ENCODE data around the gene OPTC. TPM values are rescaled to one million over a fixed set of nuclear protein-coding genes. Genes with fewer than 3 reads are reported as not detected.

Gene OPTC
- total and polyA plus RNA-seq, 2 of the 13 experiments (the other 11 are each of a cell fraction or from before 2014, with no cell fraction given), result not detected

DNA sequence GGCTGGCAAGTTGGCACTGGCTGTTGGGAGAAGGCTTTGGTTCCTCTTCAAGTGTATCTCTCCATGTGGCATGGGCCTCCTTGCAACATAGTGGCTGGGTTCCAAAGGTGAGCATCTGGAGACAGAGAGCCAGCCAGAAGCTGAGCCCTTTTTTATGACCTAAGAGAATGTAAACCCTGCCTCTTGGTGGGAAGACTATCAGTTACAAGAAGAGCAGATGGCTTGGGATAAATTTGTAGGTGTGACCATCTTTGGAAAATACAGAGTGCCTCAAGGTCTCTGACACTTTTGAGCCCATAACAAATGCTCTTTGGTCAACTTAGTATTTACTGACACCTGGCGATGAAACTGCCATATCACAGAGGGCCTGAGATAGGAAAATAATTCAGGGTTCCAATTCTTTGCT is 49.8 kb upstream of the OPTC start:
- FAIRE-seq (no peak), DNase-seq (ENCODE audit: low spot score) (no peak), ATAC-seq (no peak)
- intact Hi-C loops (cut with micrococcal nuclease; ENCODE audit: unreplicated experiment) (loop anchor here (1.0 kb wide), 1 partner anchor 102 kb away; no protein-coding TSS in a partner anchor), in situ Hi-C loops (cut with HindIII; ENCODE audit: extremely low pct_ligation_motif_present, low pct_unique_long_range_greater_than_20kb) (loop anchor here (5.0 kb wide), 1 partner anchor 102 kb away; no protein-coding TSS in a partner anchor)
- H3K4me2 ChIP-seq (ENCODE audit: low read depth, low read length), result no peak overlapping the region
- peak; percentile 47 for TF ChIP-seq STAG1 (CRISPR knock-in tag; IDR thresholded peaks at IDR 0.05)
- no peak for TF ChIP-seq HIVEP1 (CRISPR knock-in tag; IDR thresholded peaks at IDR 0.05)
- TF ChIP-seq, protein P1, sequence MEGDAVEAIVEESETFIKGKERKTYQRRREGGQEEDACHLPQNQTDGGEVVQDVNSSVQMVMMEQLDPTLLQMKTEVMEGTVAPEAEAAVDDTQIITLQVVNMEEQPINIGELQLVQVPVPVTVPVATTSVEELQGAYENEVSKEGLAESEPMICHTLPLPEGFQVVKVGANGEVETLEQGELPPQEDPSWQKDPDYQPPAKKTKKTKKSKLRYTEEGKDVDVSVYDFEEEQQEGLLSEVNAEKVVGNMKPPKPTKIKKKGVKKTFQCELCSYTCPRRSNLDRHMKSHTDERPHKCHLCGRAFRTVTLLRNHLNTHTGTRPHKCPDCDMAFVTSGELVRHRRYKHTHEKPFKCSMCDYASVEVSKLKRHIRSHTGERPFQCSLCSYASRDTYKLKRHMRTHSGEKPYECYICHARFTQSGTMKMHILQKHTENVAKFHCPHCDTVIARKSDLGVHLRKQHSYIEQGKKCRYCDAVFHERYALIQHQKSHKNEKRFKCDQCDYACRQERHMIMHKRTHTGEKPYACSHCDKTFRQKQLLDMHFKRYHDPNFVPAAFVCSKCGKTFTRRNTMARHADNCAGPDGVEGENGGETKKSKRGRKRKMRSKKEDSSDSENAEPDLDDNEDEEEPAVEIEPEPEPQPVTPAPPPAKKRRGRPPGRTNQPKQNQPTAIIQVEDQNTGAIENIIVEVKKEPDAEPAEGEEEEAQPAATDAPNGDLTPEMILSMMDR (CRISPR knock-in tag; IDR thresholded peaks at IDR 0.05), result peak; percentile 40
- no peak overlapping the region for H3K27ac ChIP-seq (ENCODE audit: extremely low read length, insufficient read depth, low read length)
- no peak overlapping the region for H2AFZ ChIP-seq (ENCODE audit: low read length)
- H3K4me1 ChIP-seq (ENCODE audit: insufficient read depth, low read length), result no peaks in the 10 kb centered on the region
- H4K20me1 ChIP-seq (ENCODE audit: insufficient read depth, low read length), result no peaks in the 10 kb centered on the region
- no peaks in the 10 kb centered on the region for H3K36me3 ChIP-seq (replicated peaks in 1 of 2; ENCODE audit: control insufficient read depth in 1 of 2, insufficient read depth in 2 of 2, low read length in 2 of 2)
- H3K9ac ChIP-seq (ENCODE audit: insufficient read depth, low read depth, low read length), result no peak overlapping the region
- H3K79me2 ChIP-seq (ENCODE audit: insufficient read depth, low read length), result no peaks in the 10 kb centered on the region
- BruUV-seq (replicated peaks), result no TSS peak
- WGBS (ENCODE audit: low lambda C conversion rate), result 63% methylated on average over 1 of the region's 1 CpG
- H3K27me3 ChIP-seq (ENCODE audit: control insufficient read depth in 1 of 2, insufficient read depth in 2 of 2, low read length in 2 of 2), result peaks cover 0 to 12% of the 10 kb centered on the region in 2 experiments; a peak in 4 of 5 replicates
- CTCF ChIA-PET (ENCODE audit: low intra/inter-chr PET ratio, low total read pairs), result no interaction called here
- peaks cover 6% of the 10 kb centered on the region; the same call in 1 of the 2 replicates for H3K9me3 ChIP-seq (ENCODE audit: low read length)
- POLR2A ChIA-PET, result no interaction called here
- H3K4me3 ChIP-seq (replicated peaks in 1 of 3; ENCODE audit: insufficient read depth in 1 of 3, low read depth in 2 of 3, low read length in 3 of 3), result no peak overlapping the region

DNA sequence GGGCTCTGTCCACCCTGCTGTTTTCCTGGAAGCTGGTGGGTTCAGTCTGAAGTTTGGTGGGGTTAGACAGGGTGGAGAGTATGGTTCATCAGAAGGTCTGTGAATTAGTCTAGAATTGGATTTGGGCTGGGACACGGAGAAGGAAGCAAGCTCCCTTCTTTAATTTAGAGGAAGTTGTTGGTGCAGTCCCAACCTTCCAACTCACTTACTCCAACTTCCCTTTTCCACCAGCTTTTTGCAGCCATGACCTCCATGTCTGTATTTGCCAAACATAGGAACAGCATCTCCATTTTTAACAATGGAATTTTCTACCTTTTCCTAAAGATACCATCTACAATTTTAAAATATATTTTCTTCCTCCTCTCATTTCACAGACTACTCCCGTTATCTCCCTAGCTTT is 46.8 kb upstream of the OPTC start:
- FAIRE-seq (no peak), DNase-seq (ENCODE audit: low spot score) (no peak), ATAC-seq (no peak)
- H3K27ac ChIP-seq (ENCODE audit: extremely low read length, insufficient read depth, low read length), result no peak overlapping the region
- no peaks in the 10 kb centered on the region for H4K20me1 ChIP-seq (ENCODE audit: insufficient read depth, low read length)
- H3K9ac ChIP-seq (ENCODE audit: insufficient read depth, low read depth, low read length), result no peak overlapping the region
- intact Hi-C loops (cut with micrococcal nuclease; ENCODE audit: unreplicated experiment) (no loop called here), in situ Hi-C loops (cut with HindIII; ENCODE audit: extremely low pct_ligation_motif_present, low pct_unique_long_range_greater_than_20kb) (no loop called here)
- H3K4me3 ChIP-seq (replicated peaks in 1 of 3; ENCODE audit: insufficient read depth in 1 of 3, low read depth in 2 of 3, low read length in 3 of 3), result no peak overlapping the region
- H3K9me3 ChIP-seq (ENCODE audit: low read length), result peaks cover 6% of the 10 kb centered on the region; the same call in 1 of the 2 replicates
- 0% methylated on average over 2 of the region's 2 CpGs for WGBS (ENCODE audit: low lambda C conversion rate)
- H3K36me3 ChIP-seq (replicated peaks in 1 of 2; ENCODE audit: control insufficient read depth in 1 of 2, insufficient read depth in 2 of 2, low read length in 2 of 2), result no peaks in the 10 kb centered on the region
- CTCF ChIA-PET (ENCODE audit: low intra/inter-chr PET ratio, low total read pairs), result no interaction called here
- no TSS peak for BruUV-seq (replicated peaks)
- H3K79me2 ChIP-seq (ENCODE audit: insufficient read depth, low read length), result no peaks in the 10 kb centered on the region
- no peak overlapping the region for H2AFZ ChIP-seq (ENCODE audit: low read length)
- POLR2A ChIA-PET, result no interaction called here
- no peaks in the 10 kb centered on the region for H3K4me1 ChIP-seq (ENCODE audit: insufficient read depth, low read length)
- H3K4me2 ChIP-seq (ENCODE audit: low read depth, low read length), result no peak overlapping the region
- H3K27me3 ChIP-seq (ENCODE audit: control insufficient read depth in 1 of 2, insufficient read depth in 2 of 2, low read length in 2 of 2), result peaks cover 1 to 11% of the 10 kb centered on the region in 2 experiments; a peak in 4 of 5 replicates
- TF ChIP-seq ONECUT2 (CRISPR knock-in tag; IDR thresholded peaks at IDR 0.05), result no peak
- no peak for TF ChIP-seq CBX2 (IDR thresholded peaks at IDR 0.05; ENCODE audit: low read depth, low read length)
- no peak for TF ChIP-seq CBX2 (CRISPR knock-in tag; IDR thresholded peaks at IDR 0.05; ENCODE audit: low read depth)
- TF ChIP-seq KAT8 (CRISPR knock-in tag; IDR thresholded peaks at IDR 0.05), result no peak
- TF ChIP-seq, protein P2, sequence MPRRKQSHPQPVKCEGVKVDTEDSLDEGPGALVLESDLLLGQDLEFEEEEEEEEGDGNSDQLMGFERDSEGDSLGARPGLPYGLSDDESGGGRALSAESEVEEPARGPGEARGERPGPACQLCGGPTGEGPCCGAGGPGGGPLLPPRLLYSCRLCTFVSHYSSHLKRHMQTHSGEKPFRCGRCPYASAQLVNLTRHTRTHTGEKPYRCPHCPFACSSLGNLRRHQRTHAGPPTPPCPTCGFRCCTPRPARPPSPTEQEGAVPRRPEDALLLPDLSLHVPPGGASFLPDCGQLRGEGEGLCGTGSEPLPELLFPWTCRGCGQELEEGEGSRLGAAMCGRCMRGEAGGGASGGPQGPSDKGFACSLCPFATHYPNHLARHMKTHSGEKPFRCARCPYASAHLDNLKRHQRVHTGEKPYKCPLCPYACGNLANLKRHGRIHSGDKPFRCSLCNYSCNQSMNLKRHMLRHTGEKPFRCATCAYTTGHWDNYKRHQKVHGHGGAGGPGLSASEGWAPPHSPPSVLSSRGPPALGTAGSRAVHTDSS (CRISPR knock-in tag; conservative IDR thresholded peaks at IDR 0.05), result no peak
- TF ChIP-seq, protein P3, sequence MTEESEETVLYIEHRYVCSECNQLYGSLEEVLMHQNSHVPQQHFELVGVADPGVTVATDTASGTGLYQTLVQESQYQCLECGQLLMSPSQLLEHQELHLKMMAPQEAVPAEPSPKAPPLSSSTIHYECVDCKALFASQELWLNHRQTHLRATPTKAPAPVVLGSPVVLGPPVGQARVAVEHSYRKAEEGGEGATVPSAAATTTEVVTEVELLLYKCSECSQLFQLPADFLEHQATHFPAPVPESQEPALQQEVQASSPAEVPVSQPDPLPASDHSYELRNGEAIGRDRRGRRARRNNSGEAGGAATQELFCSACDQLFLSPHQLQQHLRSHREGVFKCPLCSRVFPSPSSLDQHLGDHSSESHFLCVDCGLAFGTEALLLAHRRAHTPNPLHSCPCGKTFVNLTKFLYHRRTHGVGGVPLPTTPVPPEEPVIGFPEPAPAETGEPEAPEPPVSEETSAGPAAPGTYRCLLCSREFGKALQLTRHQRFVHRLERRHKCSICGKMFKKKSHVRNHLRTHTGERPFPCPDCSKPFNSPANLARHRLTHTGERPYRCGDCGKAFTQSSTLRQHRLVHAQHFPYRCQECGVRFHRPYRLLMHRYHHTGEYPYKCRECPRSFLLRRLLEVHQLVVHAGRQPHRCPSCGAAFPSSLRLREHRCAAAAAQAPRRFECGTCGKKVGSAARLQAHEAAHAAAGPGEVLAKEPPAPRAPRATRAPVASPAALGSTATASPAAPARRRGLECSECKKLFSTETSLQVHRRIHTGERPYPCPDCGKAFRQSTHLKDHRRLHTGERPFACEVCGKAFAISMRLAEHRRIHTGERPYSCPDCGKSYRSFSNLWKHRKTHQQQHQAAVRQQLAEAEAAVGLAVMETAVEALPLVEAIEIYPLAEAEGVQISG (CRISPR knock-in tag; IDR thresholded peaks at IDR 0.05), result no peak
- TF ChIP-seq, protein P4, sequence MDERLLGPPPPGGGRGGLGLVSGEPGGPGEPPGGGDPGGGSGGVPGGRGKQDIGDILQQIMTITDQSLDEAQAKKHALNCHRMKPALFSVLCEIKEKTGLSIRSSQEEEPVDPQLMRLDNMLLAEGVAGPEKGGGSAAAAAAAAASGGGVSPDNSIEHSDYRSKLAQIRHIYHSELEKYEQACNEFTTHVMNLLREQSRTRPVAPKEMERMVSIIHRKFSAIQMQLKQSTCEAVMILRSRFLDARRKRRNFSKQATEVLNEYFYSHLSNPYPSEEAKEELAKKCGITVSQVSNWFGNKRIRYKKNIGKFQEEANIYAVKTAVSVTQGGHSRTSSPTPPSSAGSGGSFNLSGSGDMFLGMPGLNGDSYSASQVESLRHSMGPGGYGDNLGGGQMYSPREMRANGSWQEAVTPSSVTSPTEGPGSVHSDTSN (CRISPR knock-in tag; IDR thresholded peaks at IDR 0.05), result no peak
- TF ChIP-seq ZNF670 (CRISPR knock-in tag; IDR thresholded peaks at IDR 0.05; ENCODE audit: borderline replicate concordance), result no peak
- TF ChIP-seq ZNF567 (CRISPR knock-in tag; IDR thresholded peaks at IDR 0.05; ENCODE audit: borderline replicate concordance), result no peak

Data from HepG2 (cell line).